Sigmoid colon (tissue), 4 donors: Measurements from ENCODE around the gene PPP2CA.

Experiments
- CTCF ChIP-seq, 4 experiments: fragments of 450-650 bp in 3 of 4; fragments of 200-600 bp in 1 of 4; IDR thresholded peaks; one replicate each; pipeline ENCODE4 v1.5.1; 2016 to 2019; ENCODE audit warnings: antibody characterized with exemption in 4 of 4, mild to moderate bottlenecking in 3 of 4, moderate library complexity in 2 of 4
- EP300 ChIP-seq, 4 donors: sonication (generic); formaldehyde crosslinking; IDR thresholded peaks; one replicate each; pipeline ENCODE4 v1.6.1; 2017; ENCODE audit warnings: antibody characterized with exemption in 4 of 4

DNA sequence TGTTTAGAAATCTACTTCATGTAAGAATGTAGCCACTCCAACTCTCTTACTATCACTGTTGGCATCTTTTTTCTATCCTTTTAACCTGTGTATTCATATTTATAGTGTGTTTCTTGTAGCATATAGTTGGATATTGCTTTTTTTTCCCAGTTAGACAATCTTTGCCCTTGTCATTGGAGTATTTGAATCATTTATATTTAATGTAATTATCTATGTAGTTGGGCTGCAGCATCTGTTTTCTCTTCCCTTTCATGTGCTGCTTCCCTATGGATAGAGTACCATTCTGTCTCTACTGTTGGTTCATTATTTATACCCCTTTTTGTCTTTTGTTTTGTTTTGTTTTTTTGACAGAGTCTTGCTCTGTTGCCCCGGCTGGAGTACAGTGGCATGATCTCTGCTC is 45.2 kb upstream of the PPP2CA start:
- TF ChIP-seq CTCF (IDR thresholded peaks at IDR 0.05) (no peak), EP300 (IDR thresholded peaks at IDR 0.05) (no peak)
